GM10266 (cell line): ENCODE data around the gene KLF6.

ENCODE experiments used
- DNase-seq: peaks from one replicate; pipeline ENCODE4 v3.0.0; 2012; ENCODE audit errors: extremely low spot score
- TF ChIP-seq, protein P1 (sequence below): IDR thresholded peaks from 2 replicates; pipeline ENCODE4 v1.5.1; 2012; ENCODE audit warnings: mild to moderate bottlenecking, low read depth; ENCODE audit not compliant: control insufficient read depth, insufficient read depth; ENCODE audit errors: missing control alignments

The KLF6 gene

DNA sequence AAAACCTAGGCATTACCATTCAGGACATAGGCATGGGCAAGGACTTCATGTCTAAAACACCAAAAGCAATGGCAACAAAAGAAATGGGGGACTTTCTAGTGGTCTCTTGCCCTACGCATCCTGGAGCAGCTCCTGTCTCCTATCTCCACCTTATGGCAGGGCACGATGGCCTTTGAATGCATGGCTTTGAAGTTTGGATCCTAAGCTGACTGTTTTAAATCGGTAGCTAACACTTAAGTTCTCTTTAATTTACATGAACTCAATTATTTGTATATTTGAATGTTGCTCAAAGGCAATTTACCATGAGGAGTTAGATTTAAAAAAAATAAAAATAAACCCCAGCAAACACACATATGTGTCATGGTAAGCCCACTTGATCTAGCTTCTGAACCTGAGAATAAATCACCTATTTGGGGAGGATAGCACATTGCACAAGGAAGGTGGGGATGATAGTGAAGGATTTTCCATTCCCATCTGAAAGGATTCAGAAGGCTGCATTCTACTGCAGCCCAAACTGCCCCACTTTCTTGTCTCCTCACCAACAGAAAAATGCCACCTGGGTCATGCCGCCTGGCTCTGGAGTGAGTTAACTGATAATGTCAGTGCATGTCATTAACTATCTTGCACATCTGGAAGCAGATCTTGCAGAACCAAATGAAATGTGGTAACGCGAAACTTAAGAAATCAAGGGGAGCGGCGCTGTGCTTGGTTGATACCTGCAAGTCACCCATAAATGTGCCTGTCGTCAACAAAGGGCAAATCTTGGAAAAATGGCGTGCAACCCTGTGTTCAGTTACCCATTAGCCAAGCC is 12.4 kb downstream of the KLF6 start:
- DNase-seq: no peak
- TF ChIP-seq, protein P1, sequence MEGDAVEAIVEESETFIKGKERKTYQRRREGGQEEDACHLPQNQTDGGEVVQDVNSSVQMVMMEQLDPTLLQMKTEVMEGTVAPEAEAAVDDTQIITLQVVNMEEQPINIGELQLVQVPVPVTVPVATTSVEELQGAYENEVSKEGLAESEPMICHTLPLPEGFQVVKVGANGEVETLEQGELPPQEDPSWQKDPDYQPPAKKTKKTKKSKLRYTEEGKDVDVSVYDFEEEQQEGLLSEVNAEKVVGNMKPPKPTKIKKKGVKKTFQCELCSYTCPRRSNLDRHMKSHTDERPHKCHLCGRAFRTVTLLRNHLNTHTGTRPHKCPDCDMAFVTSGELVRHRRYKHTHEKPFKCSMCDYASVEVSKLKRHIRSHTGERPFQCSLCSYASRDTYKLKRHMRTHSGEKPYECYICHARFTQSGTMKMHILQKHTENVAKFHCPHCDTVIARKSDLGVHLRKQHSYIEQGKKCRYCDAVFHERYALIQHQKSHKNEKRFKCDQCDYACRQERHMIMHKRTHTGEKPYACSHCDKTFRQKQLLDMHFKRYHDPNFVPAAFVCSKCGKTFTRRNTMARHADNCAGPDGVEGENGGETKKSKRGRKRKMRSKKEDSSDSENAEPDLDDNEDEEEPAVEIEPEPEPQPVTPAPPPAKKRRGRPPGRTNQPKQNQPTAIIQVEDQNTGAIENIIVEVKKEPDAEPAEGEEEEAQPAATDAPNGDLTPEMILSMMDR: no peak

DNA sequence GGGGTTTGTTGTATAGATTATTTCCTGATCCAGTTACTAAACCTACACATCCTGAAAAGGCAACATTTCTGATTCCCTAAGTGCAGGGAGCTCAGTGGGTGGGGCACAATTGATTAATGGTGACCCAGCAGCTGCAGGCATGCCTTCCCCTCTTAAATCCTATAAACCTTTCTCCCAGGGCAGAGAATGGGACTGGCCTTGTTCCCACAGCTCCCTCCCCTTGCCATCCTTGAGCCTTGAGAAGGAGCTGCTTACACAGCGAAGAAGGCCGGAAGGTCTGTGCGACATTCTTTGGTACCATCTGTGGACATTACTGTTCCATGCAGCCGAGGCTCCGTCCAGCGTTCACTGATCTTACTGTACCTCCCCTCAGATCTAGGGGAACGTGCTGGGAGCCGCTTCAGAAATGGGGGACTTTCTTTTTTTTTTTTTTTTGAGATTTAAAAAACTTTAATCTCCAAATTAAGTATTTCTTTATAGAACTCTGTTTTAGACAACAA is 14.3 kb downstream of the KLF6 start:
- DNase-seq: no peak
- TF ChIP-seq, protein P1: no peak

- TF ChIP-seq, protein P1: no peak
- no peak for DNase-seq
Measured at GRCh38 chr10:3769556-3769955, 15.5 kb downstream of the KLF6 start.

- no peak for DNase-seq
Measured at GRCh38 chr10:3766046-3766756, 18.8 kb downstream of the KLF6 start.

DNA sequence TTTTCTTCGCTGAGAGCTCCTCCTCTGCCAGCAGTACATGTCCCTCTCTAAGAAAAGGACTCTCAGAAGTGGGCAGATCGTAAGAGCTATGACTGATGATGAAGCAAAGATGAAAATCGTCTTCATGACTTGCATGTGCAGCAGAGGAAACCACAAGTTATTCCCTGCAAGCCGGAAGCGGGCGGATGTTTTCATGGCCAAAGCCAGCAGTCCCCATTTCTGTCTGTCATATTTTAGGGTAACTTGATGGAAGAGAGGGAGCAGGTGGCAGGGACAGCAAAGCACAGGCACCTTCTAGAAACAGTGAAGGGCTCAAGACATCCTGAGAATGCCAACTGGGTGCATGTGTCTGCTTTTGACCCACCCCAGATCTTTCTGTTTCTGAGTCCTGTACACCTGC is 19.9 kb downstream of the KLF6 start:
- DNase-seq: no peak
- TF ChIP-seq, protein P1: no peak

More at GRCh38 chr10:3766046-3766756, 18.8 kb downstream of the KLF6 start:
- TF ChIP-seq, protein P1: no peak

- TF ChIP-seq, protein P1: no peak
- no peak for DNase-seq
Measured at GRCh38 chr10:3764626-3765112, 20.3 kb downstream of the KLF6 start.

- TF ChIP-seq, protein P1: no peak
Measured at GRCh38 chr10:3763852-3764625, 21.0 kb downstream of the KLF6 start.

More at GRCh38 chr10:3763852-3764625, 21.0 kb downstream of the KLF6 start:
- DNase-seq: no peak
